Posterior vena cava (tissue), 2 donors: ENCODE measurements around the gene TPGS2. TPM values are rescaled to one million over a fixed set of nuclear protein-coding genes. Genes with fewer than 3 reads are reported as not detected.
"Not testable (repeated sequence)": the region's sequence is repeated elsewhere in the genome, so short reads cannot be mapped to it uniquely, and the experiment has no call there.

Experiments
- DNase-seq: peaks from one replicate; pipeline ENCODE4 v3.0.0-alpha.2; 2020; ENCODE audit warnings: low spot score
- intact Hi-C, 2 donors: fragments of 100-400 bp; cut with DNase I; formaldehyde crosslinking; loops; one replicate each; pipeline versions ENCODE4 v1.14.1 to v1.14.2; 2022 to 2023
- total RNA-seq, 2 donors: library from RNA; stranded (reverse); fragmentation: NEBNext Ultra II Directional; extraction: Animal tissue kit (Norgen Biotek cat#: 25700); gene quantifications; one replicate each; pipeline ENCODE4 v1.2.1, GENCODE V29; 2021
- donor health status: DM: yes; HTN: yes; CAD: no.
- donor health status: DM: yes; HTN: yes; CAD: no.

TPGS2 gene
- total RNA-seq, 2 donors from 2014 or later, result 57.7 to 67.8 TPM

GRCh38 chr18:36828157-36828629 is 609 bp downstream of the TPGS2 start:
- intact Hi-C loops, result no loop called here
- no peak for DNase-seq

- intact Hi-C loops, result no loop called here
- no peak for DNase-seq
These were observed 2.2 kb downstream of the TPGS2 start for GRCh38 chr18:36826556-36826955.

- intact Hi-C loops, result no loop called here
- no peak for DNase-seq
These were observed 3.3 kb downstream of the TPGS2 start for GRCh38 chr18:36825526-36825925.

- intact Hi-C loops, result no loop called here
- DNase-seq, result no peak
These were observed 7.1 kb downstream of the TPGS2 start for GRCh38 chr18:36821681-36822080.

GRCh38 chr18:36819621-36820020 is 9.2 kb downstream of the TPGS2 start:
- DNase-seq, result no peak
- intact Hi-C loops, result no loop called here

GRCh38 chr18:36818652-36819051 is 10.2 kb downstream of the TPGS2 start:
- no peak for DNase-seq
- intact Hi-C loops, result no loop called here

- no peak for DNase-seq
- intact Hi-C loops, result no loop called here
These were observed 11.8 kb downstream of the TPGS2 start for GRCh38 chr18:36817039-36817438.

- DNase-seq, intact Hi-C loops: not testable (repeated sequence)
These were observed 12.7 kb downstream of the TPGS2 start for GRCh38 chr18:36816096-36816495.

GRCh38 chr18:36814994-36815393 is 13.8 kb downstream of the TPGS2 start:
- intact Hi-C loops, result no loop called here
- no peak for DNase-seq

GRCh38 chr18:36813824-36814223 is 15.0 kb downstream of the TPGS2 start:
- intact Hi-C loops, result no loop called here
- DNase-seq, result no peak

- DNase-seq, result no peak
- intact Hi-C loops, result no loop called here
These were observed 15.6 kb downstream of the TPGS2 start for GRCh38 chr18:36813101-36813775.

- DNase-seq, result no peak
- intact Hi-C loops, result no loop called here
These were observed 16.1 kb downstream of the TPGS2 start for GRCh38 chr18:36812678-36813077.

GRCh38 chr18:36811955-36812354 is 16.8 kb downstream of the TPGS2 start:
- no peak for DNase-seq
- intact Hi-C loops, result no loop called here

- no peak for DNase-seq
- intact Hi-C loops, result no loop called here
These were observed 17.4 kb downstream of the TPGS2 start for GRCh38 chr18:36811430-36811829.

- DNase-seq, result no peak
- intact Hi-C loops, result no loop called here
These were observed 19.0 kb downstream of the TPGS2 start for GRCh38 chr18:36809590-36810381.

- intact Hi-C loops, result no loop called here
- no peak for DNase-seq
These were observed 20.1 kb downstream of the TPGS2 start for GRCh38 chr18:36808681-36809080.

GRCh38 chr18:36805105-36805504 is 23.7 kb downstream of the TPGS2 start:
- intact Hi-C loops, result no loop called here
- DNase-seq, result no peak

GRCh38 chr18:36798738-36799473 is 29.9 kb downstream of the TPGS2 start:
- intact Hi-C loops, result loop anchor here in 1 of 2 donors (5.0 kb wide), 1 partner anchor 1497 kb away; no protein-coding TSS in a partner anchor
- DNase-seq, result no peak

GRCh38 chr18:36792634-36793283 is 36.0 kb downstream of the TPGS2 start:
- DNase-seq, result no peak
- intact Hi-C loops, result no loop called here

GRCh38 chr18:36786686-36787085 is 42.1 kb downstream of the TPGS2 start:
- peak; percentile 83 for DNase-seq
- intact Hi-C loops, result no loop called here
